Upper lobe of right lung (tissue), 1 donor: Measurements from ENCODE around the gene CDH3. TPM values are rescaled to one million over a fixed set of nuclear protein-coding genes. Genes with fewer than 3 reads are reported as not detected.
A peak's percentile ranks its signal among the peaks of the same experiment; 100 is the strongest.

ENCODE experiments used
- ATAC-seq: fragments of 200-7000 bp; cut with Tn5 transposase; one replicate; pipeline ENCODE4 v1.9.1; 2020; ENCODE audit warnings: mild to moderate bottlenecking, moderate library complexity
- DNase-seq: peaks from one replicate; pipeline ENCODE4 v3.0.0-alpha.2; 2020
- H3K27ac ChIP-seq: fragments of 200-600 bp; one replicate; pipeline ENCODE4 v1.8.0; 2022
- H3K27me3 ChIP-seq: fragments of 200-600 bp; one replicate; pipeline ENCODE4 v1.8.0; 2022; ENCODE audit warnings: mild to moderate bottlenecking
- H3K36me3 ChIP-seq: fragments of 200-600 bp; one replicate; pipeline ENCODE4 v1.8.0; 2022
- H3K4me1 ChIP-seq: fragments of 200-600 bp; one replicate; pipeline ENCODE4 v1.8.0; 2022
- H3K4me3 ChIP-seq: fragments of 200-600 bp; one replicate; pipeline ENCODE4 v1.8.0; 2022; ENCODE audit warnings: mild to moderate bottlenecking
- H3K9me3 ChIP-seq: fragments of 200-600 bp; one replicate; pipeline ENCODE4 v1.8.0; 2022
- intact Hi-C: fragments of 100-400 bp; cut with DNase I; formaldehyde crosslinking; loops from one replicate; pipeline ENCODE4 v1.11.0; 2022
- total RNA-seq: library from RNA; stranded (reverse); fragmentation: NEBNext Ultra II Directional; extraction: Animal tissue kit (Norgen Biotek cat#: 25700); gene quantifications from one replicate; pipeline ENCODE4 v1.2.1, GENCODE V29; 2021
- TF ChIP-seq, protein P1 (sequence below): fragments of 200-600 bp; IDR thresholded peaks from one replicate; pipeline ENCODE4 v1.8.0; 2022; ENCODE audit warnings: antibody characterized with exemption
- donor health status: DM: no; HTN: yes; CAD: no; lungs with severe emphysema.

The CDH3 gene
- total RNA-seq, 1 donor from 2014 or later = 9.6 TPM

DNA sequence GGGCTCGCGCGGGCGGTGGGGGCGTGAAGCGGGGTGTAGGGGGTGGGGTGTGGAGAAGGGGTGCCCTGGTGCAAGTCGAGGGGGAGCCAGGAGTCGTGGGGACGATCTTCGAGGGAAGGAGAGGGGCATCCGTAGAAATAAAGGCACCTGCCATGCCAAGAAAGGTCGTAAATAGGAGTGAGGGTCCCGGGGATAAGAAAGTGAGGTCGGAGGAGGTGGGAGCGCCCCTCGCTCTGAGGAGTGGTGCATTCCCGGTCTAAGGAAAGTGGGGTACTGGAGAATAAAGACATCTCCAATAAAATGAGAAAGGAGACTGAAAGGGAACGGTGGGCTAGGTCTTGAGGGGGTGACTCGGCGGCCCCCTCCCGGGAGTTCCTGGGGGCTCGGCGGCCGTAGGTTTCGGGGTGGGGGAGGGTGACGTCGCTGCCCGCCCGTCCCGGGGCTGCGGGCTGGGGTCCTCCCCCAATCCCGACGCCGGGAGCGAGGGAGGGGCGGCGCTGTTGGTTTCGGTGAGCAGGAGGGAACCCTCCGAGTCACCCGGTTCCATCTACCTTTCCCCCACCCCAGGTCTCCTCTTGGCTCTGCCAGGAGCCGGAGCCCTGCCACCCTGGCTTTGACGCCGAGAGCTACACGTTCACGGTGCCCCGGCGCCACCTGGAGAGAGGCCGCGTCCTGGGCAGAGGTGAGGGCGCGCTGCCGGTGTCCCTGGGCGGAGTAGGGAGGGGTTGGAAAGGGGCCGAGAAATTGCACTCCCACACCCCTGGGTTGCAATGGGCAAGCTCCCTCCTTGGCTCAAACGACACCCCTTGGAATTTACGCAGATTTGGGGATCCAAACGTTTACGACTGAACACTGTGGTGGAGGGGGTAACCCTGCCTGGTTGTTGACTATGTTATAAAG is 92.9 kb downstream of the CDH3 start:
- H3K4me3 ChIP-seq = peak overlapping the region; percentile 39
- ATAC-seq (peak; percentile 79), DNase-seq (peak; percentile 88)
- TF ChIP-seq, protein P1, sequence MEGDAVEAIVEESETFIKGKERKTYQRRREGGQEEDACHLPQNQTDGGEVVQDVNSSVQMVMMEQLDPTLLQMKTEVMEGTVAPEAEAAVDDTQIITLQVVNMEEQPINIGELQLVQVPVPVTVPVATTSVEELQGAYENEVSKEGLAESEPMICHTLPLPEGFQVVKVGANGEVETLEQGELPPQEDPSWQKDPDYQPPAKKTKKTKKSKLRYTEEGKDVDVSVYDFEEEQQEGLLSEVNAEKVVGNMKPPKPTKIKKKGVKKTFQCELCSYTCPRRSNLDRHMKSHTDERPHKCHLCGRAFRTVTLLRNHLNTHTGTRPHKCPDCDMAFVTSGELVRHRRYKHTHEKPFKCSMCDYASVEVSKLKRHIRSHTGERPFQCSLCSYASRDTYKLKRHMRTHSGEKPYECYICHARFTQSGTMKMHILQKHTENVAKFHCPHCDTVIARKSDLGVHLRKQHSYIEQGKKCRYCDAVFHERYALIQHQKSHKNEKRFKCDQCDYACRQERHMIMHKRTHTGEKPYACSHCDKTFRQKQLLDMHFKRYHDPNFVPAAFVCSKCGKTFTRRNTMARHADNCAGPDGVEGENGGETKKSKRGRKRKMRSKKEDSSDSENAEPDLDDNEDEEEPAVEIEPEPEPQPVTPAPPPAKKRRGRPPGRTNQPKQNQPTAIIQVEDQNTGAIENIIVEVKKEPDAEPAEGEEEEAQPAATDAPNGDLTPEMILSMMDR = no peak
- intact Hi-C loops = no loop called here
- peaks cover 6% of the 10 kb centered on the region for H3K4me1 ChIP-seq
- peak overlapping the region; percentile 72 for H3K27ac ChIP-seq
- peaks cover 24% of the 10 kb centered on the region for H3K27me3 ChIP-seq
- H3K36me3 ChIP-seq = no peaks in the 10 kb centered on the region
- H3K9me3 ChIP-seq = no peaks in the 10 kb centered on the region

DNA sequence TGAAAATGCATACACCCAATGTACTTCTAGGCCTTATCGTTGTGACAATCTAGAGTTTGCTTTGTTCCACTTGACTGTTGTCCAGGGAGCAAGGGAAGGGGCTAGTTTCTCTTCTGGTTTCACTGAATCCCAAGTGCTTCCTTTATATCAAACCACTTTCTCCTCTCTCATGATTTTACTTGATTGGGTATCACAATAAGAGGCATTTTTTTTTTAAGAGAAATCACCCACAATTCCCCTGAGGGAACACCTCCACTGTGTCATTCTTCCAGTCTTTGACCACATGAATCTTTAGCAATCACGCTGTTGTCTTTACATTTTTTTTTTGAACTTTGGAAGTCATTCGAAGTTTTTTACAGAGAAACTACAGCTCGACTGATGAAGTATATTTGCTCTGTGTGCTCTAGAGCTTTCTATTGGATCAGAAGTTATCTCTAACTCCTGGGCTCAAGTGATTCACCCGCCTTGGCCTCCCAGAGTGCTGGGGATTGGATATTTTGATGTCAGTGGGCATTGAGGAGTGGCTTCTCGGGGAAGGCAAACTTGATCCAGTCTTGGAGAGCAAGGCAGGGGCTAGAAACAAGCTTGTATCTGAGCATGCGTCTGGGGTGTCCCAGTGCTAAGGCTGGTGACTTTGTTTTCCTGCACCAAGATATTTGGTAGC is 95.0 kb downstream of the CDH3 start:
- DNase-seq (no peak), ATAC-seq (no peak)
- TF ChIP-seq, protein P1 = no peak
- peak overlapping the region; percentile 30 for H3K27ac ChIP-seq
- intact Hi-C loops = no loop called here
- no peaks in the 10 kb centered on the region for H3K36me3 ChIP-seq
- peaks cover 7% of the 10 kb centered on the region for H3K4me1 ChIP-seq
- H3K27me3 ChIP-seq = peaks cover 24% of the 10 kb centered on the region
- no peak overlapping the region for H3K4me3 ChIP-seq
- H3K9me3 ChIP-seq = no peaks in the 10 kb centered on the region

DNA sequence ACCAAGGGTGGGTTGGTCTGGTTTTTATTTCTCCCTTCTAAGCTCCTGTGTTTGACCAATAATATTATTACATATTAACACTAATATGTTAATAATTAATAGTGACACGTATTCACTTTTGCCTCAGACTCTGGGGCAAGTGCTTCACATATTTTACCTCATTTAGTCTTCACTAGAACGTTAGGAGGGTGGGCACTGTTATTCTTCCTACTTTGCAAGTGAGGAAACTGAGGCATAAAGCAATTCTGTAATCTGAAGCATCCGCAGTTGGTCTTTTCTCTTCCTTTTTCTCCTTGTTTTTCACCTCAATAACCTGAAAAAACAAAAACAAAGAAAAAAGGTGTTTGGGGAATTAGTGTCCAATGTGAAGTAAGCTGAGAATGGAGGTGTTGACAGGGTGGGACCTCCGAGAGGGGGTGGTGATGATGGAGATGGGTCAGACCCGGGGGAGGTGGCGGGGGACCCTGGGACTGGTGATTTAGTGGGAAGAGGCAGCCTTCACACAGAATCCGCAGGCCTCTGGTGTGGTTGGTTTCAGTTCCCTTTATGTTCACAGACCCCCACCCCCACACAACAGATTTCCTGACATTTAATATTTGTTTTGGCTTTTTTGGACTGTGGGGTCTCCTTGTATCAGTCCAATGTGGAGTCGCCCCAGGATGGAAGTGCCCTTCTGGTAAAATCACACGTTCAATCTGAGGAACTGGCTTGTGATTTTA is 95.7 kb downstream of the CDH3 start:
- TF ChIP-seq, protein P1 = no peak
- no peak for ATAC-seq
- no peaks in the 10 kb centered on the region for H3K36me3 ChIP-seq
- intact Hi-C loops = no loop called here
- peaks cover 23% of the 10 kb centered on the region for H3K27me3 ChIP-seq
- peaks cover 7% of the 10 kb centered on the region for H3K4me1 ChIP-seq
- H3K4me3 ChIP-seq = no peak overlapping the region
- peak overlapping the region; percentile 30 for H3K27ac ChIP-seq
- no peak for DNase-seq
- no peaks in the 10 kb centered on the region for H3K9me3 ChIP-seq

DNA sequence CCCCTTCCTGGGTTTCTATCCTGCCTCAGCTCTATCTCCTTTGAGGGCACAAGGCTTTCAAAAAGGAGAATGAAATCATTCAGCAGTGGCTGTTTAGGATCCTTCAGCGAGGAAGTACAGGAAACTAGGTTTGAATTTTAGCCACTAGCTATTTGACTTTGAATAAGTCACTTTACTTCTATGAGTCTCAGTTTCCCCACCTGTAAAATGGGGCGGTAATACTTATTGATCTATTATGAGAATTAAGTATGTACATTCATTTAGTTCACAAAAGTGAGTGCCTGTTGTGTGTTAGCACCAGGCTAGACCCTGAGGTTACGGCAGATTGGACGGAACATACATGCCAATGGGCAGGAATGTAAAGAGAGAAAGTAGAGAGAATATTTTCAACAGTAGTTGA is 98.6 kb downstream of the CDH3 start:
- Histone ChIP-seq H3K9me3 (no peaks in the 10 kb centered on the region), H3K27ac (peak overlapping the region; percentile 55), H3K4me3 (no peak overlapping the region), H3K4me1 (peaks cover 7% of the 10 kb centered on the region), H3K36me3 (no peaks in the 10 kb centered on the region), H3K27me3 (no peaks in the 10 kb centered on the region)
- ATAC-seq (no peak), DNase-seq (no peak)
- intact Hi-C loops = no loop called here
- TF ChIP-seq, protein P1 = no peak

DNA sequence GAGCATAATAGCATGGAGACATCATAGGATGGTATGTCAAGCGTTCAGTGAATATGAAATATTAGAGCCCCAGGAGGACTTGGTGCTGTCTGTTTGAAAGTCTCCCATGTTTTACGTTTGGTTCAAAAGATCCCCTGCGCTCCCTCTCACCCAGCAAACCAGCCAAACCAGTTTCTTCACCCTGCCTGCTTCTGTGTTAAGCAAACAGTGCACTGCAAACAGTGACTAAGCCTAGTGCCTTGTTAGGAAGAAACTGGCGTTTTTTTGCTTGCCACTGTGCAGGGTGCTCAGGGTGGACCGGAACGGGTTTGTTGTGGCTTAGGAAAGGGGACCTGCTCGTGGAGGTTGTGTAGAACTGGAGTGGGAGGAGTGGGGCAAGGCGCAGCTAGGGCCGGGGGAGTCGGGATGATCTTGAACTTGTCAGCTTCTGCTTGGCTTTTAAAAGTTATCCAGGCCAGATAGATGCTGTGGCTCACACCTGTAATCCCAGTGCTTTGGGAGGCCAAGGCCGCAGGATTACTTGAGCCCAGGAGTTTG is 99.7 kb downstream of the CDH3 start:
- peak; percentile 92 for ATAC-seq
- H3K4me1 ChIP-seq = peaks cover 7% of the 10 kb centered on the region

More for the DNA sequence above, 99.7 kb downstream of the CDH3 start:
- peak; percentile 74 for DNase-seq
- Histone ChIP-seq H3K27me3 (no peaks in the 10 kb centered on the region), H3K4me3 (no peak overlapping the region), H3K9me3 (no peaks in the 10 kb centered on the region), H3K27ac (peak overlapping the region; percentile 55), H3K36me3 (no peaks in the 10 kb centered on the region)
- TF ChIP-seq, protein P1 = no peak
- intact Hi-C loops = no loop called here
